AG09309 (cell line): ENCODE data around the gene RPS27L.
A peak's percentile ranks its signal among the peaks of the same experiment; 100 is the strongest.

Source experiments
- DNase-seq: peaks from one replicate; pipeline ENCODE4 v3.0.0-alpha.2; 2010; ENCODE audit warnings: low read depth
- H3K4me3 ChIP-seq: 2 replicates; pipeline ENCODE4 v1.5.1; 2011; ENCODE audit warnings: mild to moderate bottlenecking, low read depth, low read length, moderate library complexity; ENCODE audit not compliant: control insufficient read depth
- TF ChIP-seq, protein P1 (sequence below): IDR thresholded peaks from 2 replicates; pipeline ENCODE4 v1.5.1; 2011; ENCODE audit warnings: mild to moderate bottlenecking, low read depth, low read length, inconsistent platforms; ENCODE audit not compliant: insufficient read depth, control insufficient read depth; ENCODE audit errors: missing control alignments

Gene RPS27L

GRCh38 chr15:63191895-63192618 is 34.8 kb upstream of the RPS27L start:
- DNase-seq, result no peak
- no peak overlapping the region for H3K4me3 ChIP-seq
- TF ChIP-seq, protein P1, sequence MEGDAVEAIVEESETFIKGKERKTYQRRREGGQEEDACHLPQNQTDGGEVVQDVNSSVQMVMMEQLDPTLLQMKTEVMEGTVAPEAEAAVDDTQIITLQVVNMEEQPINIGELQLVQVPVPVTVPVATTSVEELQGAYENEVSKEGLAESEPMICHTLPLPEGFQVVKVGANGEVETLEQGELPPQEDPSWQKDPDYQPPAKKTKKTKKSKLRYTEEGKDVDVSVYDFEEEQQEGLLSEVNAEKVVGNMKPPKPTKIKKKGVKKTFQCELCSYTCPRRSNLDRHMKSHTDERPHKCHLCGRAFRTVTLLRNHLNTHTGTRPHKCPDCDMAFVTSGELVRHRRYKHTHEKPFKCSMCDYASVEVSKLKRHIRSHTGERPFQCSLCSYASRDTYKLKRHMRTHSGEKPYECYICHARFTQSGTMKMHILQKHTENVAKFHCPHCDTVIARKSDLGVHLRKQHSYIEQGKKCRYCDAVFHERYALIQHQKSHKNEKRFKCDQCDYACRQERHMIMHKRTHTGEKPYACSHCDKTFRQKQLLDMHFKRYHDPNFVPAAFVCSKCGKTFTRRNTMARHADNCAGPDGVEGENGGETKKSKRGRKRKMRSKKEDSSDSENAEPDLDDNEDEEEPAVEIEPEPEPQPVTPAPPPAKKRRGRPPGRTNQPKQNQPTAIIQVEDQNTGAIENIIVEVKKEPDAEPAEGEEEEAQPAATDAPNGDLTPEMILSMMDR, result no peak

DNA sequence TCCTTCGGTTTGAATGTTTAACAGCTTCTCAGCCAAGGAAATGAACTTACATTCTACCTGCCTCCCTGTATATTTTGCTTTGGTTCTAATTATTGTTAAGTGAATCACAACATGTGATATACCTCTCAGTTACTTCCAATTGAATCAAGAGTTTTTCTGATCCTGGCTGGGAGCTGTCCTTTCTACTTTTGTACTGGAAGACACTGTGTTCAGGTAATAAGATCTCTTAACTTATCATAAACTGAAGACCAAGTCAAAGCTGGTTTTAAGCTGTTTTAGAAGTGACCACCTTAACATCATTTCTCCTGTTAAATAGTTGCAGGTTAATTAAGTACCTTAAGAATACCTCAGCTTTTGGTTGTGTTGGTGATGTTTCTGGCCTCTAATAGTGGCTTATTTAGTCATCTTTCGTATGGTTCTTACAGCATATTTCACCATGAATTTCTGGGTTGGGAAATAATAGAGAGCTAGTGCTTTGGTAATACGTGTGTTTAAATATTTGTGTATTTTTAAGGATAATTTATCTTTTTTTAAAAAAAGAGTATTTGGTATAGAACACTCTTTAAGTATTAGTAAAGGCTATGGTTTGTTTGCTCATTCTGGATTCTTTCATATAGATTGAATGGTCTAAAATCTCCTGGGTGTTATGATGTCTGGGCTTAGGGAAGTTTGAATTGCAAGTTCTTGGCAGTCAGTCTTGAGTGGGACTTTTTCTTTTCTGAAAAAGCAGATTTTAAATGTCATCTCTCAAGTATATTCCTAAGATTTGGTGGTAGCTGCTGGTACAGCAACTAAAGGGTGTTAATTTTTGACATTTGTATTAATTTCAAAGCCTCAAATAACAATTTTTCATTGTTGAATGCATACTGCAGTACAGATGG is 33.7 kb upstream of the RPS27L start:
- DNase-seq, result no peak
- H3K4me3 ChIP-seq, result peak overlapping the region; percentile 67; the same call in 1 of the 2 replicates

GRCh38 chr15:63189941-63190768 is 32.9 kb upstream of the RPS27L start:
- TF ChIP-seq, protein P1, result no peak
- DNase-seq, result no peak
- H3K4me3 ChIP-seq, result peak overlapping the region; percentile 67

More for the DNA sequence above, 33.7 kb upstream of the RPS27L start:
- TF ChIP-seq, protein P1, result no peak

DNA sequence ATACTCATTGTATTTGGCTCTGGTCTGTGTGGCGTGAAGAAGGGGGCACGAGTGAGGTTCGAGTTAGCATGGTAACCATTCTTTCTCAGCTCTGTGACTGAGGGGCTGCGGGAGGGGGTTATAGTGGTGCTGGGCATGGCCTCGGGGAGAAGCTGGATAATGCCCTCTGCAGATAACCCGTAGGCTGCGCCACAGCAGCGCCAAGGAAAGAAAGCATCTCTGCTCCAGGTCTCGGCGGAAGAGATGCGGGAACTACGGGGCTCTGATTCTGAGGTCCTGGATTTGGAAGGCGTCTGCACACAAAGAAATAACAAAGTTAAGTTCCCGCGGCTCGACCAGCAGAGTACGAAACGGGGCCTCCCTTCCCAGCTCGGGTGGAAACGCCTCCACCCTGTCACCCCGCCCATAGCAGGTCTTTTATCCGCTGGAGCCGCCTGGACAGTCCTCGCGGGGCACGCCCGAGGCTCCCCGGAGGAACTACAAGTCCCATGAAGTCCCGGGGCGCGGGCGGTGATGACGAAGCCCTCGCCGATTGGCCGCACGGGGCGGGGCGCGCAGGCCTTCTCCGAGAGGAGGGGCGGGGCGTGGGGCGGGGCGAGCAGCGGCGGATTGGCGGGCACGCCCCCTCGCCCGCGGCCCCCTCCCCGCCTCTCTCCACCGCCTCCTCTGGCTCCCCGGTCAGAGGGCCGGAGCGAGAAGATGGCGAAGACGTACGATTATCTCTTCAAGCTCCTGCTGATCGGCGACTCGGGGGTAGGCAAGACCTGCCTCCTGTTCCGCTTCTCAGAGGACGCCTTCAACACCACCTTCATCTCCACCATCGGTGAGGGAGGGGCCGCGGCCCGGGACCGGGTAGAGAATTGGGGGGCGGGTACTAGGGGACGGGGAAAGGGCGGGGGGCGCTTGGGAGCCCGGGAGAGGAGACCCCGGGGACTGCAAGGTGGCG is 31.9 kb upstream of the RPS27L start, which contains the start of gene RAB8B:
Gene RAB8B, plus strand, starts transcription at position 681 of the 946 bp plus-strand sequence. Its CDS starts 19 bp downstream, at position 700.
- H3K4me3 ChIP-seq, result peak within 1 kb of the TSS; percentile 67
- TF ChIP-seq, protein P1, result no peak
- DNase-seq, result peak; percentile 68

GRCh38 chr15:63188247-63188925 is 31.1 kb upstream of the RPS27L start:
- TF ChIP-seq, protein P1, result no peak
- no peak for DNase-seq
- H3K4me3 ChIP-seq, result peak overlapping the region; percentile 66
